H7 (cell line): ENCODE measurements around the gene FGF4. TPM values are rescaled to one million over a fixed set of nuclear protein-coding genes. Genes with fewer than 3 reads are reported as not detected.
A peak's percentile ranks its signal among the peaks of the same experiment; 100 is the strongest.

Experiments
- DNase-seq: peaks from one replicate; pipeline ENCODE4 v3.0.0; 2012
- H3K27me3 ChIP-seq: 2 replicates; pipeline ENCODE4 v1.6.0; 2011; ENCODE audit warnings: mild to moderate bottlenecking, low read length; ENCODE audit not compliant: control insufficient read depth, insufficient read depth
- H3K36me3 ChIP-seq: replicated peaks from 2 replicates; pipeline ENCODE4 v1.5.1; 2011; ENCODE audit warnings: low read length; ENCODE audit not compliant: control insufficient read depth, insufficient read depth
- H3K4me3 ChIP-seq: 2 replicates; pipeline ENCODE4 v1.5.1; 2011; ENCODE audit warnings: low read depth, mild to moderate bottlenecking, control low read depth, low read length, moderate library complexity; ENCODE audit not compliant: insufficient read depth
- total RNA-seq: library from RNA; depleted of rRNA; stranded (reverse); fragments of >200 nt; shearing (Covaris generic); gene quantifications from 2 replicates; pipeline ENCODE4 v1.2.3, GENCODE V29; 2014; rRNA removed

FGF4 gene, protein sequence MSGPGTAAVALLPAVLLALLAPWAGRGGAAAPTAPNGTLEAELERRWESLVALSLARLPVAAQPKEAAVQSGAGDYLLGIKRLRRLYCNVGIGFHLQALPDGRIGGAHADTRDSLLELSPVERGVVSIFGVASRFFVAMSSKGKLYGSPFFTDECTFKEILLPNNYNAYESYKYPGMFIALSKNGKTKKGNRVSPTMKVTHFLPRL
- total RNA-seq = 11.8 and 15.9 TPM in 2 replicates

DNA sequence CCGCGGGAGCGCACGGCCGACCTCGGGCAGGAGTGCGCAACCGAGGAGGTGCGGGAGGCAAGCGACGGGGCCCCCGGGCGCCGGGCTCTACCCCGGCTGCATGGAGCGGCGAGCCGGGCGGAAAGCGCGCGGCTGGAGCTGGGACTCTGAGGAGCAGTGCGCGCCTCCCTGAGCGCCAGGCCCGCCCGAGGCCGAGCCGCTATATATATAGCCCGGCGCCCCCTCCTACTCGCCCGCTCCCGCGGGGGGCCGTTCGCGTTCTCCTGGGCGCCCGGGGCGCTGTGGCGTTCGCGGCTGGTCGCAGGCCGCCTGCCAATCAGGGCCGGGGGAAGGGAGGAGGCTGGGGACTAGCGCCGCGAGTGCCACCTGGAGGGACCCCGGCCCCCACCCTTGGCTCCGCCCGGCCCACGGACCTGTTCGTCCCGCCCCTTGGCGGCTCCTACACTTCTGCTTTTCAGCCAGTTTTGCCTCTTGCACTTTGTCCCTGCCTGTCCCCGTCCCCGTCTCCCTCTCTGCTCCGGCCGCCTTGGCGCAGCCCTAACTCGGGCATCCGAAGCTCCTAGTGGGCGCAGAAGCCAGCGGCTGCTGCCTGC lies at the start of gene FGF4:
FGF4 (minus strand) TSS at position 179 of the 593 bp plus-strand sequence. CDS start 257 bp downstream, outside the sequence.
- DNase-seq = peak; percentile 90
- Histone ChIP-seq H3K27me3 (peaks cover 40% of the 10 kb centered on the region), H3K4me3 (peak within 1 kb of the TSS; percentile 45), H3K36me3 (no peaks in the 10 kb centered on the region)

DNA sequence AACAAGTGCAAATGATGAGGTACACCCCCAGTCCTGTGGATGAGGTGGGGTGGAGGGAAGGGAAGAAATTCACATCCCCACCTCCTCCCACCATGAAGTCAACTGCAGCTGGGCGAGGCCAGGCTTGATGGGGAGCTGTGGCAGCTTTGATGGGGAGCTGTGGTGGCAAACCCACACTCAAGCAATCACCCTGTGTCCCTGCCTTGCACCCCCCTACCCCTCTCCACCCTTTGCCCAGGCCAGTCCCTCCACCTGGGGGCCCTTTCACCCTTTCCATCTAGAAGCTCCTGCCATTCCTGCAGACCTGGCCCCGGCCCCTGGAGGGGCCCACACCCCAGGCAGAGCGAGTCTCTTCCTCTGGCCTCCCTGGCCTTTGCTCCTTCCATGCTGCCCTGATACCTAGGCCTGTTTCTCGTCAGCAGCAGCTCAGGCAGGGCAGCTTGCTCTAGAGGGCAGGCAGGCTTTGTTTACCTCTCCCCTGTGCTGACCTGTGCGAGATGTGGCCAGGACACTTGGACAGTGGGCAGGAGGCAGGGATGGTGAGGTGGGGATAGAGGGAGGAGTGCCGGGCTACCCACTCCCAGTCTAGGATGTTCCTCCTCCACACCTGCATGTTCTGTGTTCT lies 48.6 kb upstream of the FGF4 start:
- DNase-seq = peak; percentile 39
- Histone ChIP-seq H3K27me3 (peaks cover 33% of the 10 kb centered on the region), H3K4me3 (no peak overlapping the region), H3K36me3 (no peaks in the 10 kb centered on the region; the same call in 1 of the 2 replicates)

DNA sequence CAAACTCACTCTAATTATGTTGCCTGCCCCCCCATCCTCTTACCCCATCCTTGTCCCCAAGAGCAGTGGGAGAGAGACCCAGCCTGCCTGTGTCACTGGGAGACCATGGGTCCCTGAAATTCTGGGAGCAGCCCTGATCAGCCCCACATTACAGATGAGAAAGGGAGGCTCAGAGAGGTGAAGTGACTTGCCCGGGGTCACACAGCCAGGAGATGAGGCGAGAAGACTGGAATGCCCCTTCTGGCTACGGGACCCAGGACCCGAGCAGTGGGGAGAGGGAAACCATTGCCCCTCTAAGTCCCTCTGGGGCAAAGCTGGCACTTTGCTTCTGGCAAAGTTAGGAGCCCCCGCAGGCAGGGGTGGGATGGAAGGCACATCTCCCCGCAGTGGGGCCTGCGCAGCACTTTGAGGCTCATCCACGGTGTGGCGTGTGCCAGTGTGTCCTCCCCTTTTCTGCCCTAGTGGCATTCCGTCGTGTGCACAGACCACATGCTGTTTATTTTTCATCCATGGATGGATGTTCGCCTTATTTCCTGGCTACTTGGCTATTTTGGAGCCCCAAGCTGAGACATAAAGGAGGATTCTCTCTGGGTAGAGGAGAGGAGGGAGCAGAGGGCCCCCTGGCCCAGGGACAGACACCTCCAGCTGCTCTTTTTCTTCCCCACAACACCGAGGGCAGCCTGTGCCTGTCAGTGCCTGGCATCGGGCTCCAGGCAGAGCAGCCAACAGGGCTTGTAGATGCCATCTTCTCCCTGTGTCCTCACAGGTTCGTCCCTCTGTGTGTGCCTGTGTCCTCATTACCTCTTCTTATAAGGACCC lies 47.7 kb upstream of the FGF4 start:
- DNase-seq = no peak
- Histone ChIP-seq H3K4me3 (no peak overlapping the region), H3K36me3 (no peaks in the 10 kb centered on the region; the same call in 1 of the 2 replicates), H3K27me3 (peaks cover 42% of the 10 kb centered on the region)

DNA sequence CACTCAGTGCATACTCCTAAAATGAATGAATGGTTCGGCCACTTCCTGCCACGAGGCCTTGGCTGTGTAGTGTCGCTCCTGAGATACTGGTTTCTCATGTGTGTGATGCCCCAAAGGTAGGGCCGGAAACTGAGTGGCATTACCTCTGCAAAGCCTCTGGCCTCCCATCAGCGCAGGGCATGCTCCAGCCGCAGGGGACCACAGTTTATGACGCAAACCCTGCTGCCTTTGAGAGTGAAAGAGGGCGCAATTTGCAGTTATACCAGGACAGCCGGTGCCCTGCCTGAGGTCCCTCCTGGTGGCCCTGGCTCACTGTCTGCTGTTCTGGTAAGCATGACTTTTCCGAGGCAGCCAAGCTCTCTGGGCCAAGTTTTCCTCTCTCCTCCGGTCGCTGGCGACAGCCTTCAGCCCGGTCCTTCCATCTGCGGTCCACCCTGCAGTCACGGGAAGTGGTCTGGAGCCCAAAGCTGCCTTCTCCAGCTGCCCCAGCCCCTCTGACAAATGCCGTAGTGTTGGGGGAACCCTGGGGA lies 46.4 kb upstream of the FGF4 start:
- DNase-seq = no peak
- Histone ChIP-seq H3K4me3 (no peak overlapping the region), H3K36me3 (no peaks in the 10 kb centered on the region; the same call in 1 of the 2 replicates), H3K27me3 (peaks cover 55% of the 10 kb centered on the region)

DNA sequence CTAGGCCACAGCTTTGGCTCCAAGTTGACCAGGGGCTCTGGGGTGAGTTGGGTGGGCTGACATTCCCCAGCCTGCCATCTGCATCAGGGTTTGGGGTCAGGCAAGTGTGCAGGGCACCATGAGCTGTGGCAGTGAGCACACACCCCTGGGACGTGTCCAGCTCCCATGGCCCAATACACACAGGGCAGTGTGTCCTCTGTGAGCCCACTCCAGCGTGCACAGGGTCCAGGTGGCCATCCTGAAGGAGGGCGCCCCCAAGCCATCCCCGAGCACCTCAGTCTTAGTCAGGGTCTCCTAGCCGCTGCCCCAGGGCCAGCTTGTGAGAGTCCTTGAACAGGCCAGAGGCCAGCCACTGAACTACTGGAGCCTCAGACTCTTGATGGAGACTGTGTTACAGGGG lies 45.3 kb upstream of the FGF4 start:
- H3K4me3 ChIP-seq = no peak overlapping the region
- H3K36me3 ChIP-seq = no peaks in the 10 kb centered on the region; the same call in 1 of the 2 replicates
- H3K27me3 ChIP-seq = peaks cover 66% of the 10 kb centered on the region
- DNase-seq = no peak

DNA sequence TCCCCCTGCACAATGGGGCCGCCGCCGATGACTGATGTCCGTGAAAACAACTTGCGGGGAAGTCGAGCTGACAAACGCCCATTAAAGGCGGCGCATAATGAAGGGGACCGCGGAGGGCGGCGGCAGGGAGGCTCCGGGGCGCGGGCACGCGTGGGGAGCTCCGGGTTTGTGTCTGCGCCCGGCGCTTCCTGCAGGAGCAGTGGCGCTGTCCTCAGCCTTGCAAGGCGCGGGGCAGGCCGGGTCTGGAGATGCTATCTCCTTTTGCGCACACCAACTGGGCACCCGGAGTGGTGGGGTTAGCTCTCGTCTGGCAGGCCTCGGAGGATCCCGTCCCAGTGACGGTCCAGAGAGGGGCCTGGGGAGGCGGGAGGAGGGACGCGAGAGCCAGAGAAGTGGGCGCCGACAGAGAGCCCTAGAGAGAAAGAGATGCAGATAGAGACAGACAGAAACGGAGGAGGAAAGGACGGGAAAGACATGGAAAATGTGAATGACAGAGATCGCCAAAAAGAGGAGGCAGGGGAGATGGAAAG lies 44.5 kb upstream of the FGF4 start:
- H3K36me3 ChIP-seq = no peaks in the 10 kb centered on the region; the same call in 1 of the 2 replicates
- H3K4me3 ChIP-seq = peak overlapping the region; percentile 3; the same call in 1 of the 2 replicates
- H3K27me3 ChIP-seq = peaks cover 72% of the 10 kb centered on the region
- DNase-seq = peak; percentile 80

DNA sequence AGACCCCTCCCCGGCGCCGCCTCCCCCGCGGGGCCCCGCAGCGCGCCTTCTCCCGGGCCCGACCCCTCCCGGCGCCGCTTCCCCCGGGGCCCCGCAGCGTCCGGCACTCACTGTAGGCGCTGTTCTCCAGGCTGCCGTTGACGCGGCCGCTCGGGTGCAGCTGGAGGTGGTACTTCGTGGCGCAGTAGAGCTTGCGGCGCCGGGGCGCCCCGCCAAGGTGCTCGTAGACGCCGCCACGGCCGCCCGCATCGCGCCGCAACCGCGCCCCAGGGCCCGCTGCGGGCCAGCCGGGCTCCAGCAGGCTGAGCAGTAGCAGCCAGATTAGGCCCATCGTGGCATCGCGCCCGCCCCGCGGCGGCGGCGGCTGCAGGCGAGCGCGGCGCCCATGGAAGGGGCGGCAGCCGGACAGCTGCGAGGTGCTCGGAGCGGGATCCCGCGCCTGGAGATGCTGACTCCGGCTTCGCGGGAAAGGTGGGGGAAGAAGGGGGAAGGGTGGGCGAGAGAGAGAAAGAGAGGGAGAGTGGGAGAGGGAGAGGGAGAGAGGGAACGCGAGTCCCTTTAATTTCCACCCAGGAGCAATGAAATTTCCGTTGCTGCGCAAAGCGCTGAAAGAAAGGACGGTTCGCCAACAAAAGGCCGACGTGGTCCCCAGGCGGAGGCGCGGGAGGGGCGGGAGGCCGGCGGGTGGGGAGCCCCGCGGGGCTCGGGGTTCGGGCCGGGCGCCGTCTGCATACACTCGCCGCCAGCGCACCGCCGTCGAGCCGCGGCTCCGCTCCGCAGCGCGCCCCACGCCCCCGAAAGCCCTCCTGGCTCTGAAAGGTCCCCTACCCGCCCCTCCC lies 43.7 kb upstream of the FGF4 start, which contains the start of gene FGF3:
FGF3 (minus strand) TSS at position 814 of the 839 bp plus-strand sequence; CDS start at position 331, 483 bp downstream.
- peak within 1 kb of the TSS; percentile 32 for H3K4me3 ChIP-seq
- DNase-seq = peak; percentile 83
- peaks cover 74% of the 10 kb centered on the region for H3K27me3 ChIP-seq
- no peaks in the 10 kb centered on the region; the same call in 1 of the 2 replicates for H3K36me3 ChIP-seq

DNA sequence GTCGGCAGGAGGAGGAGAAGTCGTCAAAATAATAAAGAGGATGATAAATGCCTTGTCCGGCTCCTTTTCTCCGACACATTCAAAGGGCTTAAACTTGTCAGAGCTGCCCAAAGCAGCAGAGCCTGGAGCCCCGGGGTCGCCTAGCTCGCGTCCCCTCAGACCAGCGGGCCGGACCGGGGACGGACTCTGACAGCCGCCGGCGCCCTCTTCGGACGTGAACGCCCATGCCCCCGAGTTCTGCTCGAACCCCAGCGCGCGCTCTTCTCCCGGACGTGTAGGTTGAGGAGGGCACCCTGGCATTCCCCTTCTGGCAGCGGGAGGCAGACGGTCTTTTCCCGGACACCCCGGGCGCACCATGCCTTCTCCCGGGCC lies 43.1 kb upstream of the FGF4 start:
- Histone ChIP-seq H3K27me3 (peaks cover 73% of the 10 kb centered on the region), H3K36me3 (no peaks in the 10 kb centered on the region; the same call in 1 of the 2 replicates), H3K4me3 (peak overlapping the region; percentile 32)
- DNase-seq = peak; percentile 76

DNA sequence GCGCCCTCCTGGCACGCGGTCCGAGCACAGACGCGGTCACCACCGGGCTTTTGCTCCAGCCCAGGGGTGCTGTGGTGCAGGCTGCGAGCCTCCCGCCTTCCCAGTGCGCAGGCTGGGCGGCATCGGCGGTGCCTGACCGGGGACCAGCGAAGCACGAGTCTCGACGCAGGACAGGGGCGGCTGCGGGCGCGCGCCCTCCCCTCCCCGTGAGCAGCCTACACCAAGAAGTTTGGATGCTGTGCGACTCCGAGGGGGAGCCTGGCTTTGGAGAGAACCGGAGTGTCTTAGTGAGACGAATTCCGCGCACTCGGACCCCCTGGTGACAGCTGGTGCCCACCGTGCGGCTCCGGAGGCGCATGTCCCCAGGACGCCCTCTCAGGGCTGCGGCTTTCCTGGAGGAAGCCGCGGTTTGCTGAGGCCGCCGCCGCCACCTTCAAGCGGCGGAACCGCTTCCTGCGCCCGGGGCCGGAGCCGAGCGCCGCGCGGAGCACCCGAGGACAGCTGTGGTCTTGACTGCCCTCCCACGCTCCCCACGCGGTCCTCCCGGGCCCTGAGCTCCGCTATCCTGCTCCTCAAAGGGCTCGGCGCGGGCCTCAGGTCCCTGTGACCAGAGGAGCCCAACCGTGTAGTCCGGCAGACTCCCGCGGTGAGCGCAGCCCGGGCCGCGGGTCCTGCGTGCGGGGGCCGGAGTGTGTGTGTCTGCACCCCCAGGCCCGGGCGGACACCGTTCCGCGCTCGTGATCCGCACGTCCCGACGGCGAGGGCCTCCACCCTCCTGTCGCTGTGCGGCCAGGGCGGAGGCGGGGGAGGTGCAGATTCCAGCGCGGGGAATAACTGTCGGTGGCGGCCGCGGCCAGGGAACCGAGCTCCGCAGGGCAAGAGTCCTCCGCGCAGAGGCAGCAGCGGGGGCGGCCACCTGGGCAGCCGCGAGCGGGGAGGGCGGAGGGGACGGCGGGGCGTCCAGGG lies 42.4 kb upstream of the FGF4 start:
- peaks cover 72% of the 10 kb centered on the region for H3K27me3 ChIP-seq
- no peaks in the 10 kb centered on the region; the same call in 1 of the 2 replicates for H3K36me3 ChIP-seq
- peak overlapping the region; percentile 32 for H3K4me3 ChIP-seq
- peak; percentile 88 for DNase-seq

DNA sequence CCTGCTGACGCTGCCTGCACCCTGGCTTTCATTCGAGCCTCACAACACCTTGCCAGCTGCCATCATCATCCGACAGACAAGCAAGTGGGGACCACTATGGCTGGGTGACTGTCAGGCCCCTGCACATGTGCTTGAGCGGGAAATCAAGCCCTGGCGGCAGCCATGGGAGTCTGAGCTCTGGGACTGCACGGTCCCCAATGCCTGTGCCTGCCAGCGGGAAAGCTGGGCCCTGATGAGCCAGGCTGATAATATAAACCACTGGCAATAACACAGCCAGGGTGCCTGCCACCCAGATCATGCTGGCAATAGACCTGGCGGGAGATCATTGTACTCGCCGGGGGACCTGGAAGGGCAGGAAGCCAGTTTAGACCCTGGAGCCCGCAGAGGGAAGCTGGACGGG lies 41.5 kb upstream of the FGF4 start:
- peak; percentile 74 for DNase-seq
- no peaks in the 10 kb centered on the region; the same call in 1 of the 2 replicates for H3K36me3 ChIP-seq
- H3K4me3 ChIP-seq = no peak overlapping the region
- peaks cover 69% of the 10 kb centered on the region for H3K27me3 ChIP-seq

DNA sequence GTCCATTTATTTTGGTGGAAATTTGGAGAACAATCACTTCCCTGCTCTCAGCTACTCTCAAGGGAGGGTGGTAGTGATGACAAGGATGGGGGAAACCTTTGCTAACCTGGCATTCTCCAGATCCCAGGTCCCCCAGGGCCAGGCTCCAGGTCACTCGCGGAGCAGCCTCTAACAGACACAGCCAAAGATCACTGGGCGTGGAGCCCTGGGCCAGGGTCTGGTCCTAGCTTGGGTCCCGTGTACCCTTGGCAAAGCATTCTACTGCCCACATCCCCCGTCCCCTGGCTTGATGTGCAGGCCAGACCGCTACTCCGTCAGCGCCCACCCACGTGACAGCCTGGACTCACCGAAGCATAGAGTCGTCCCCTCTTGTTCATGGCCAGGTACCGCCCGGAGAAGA lies 40.8 kb upstream of the FGF4 start:
- DNase-seq = peak; percentile 65
- H3K27me3 ChIP-seq = peaks cover 63% of the 10 kb centered on the region
- no peak overlapping the region for H3K4me3 ChIP-seq
- H3K36me3 ChIP-seq = no peaks in the 10 kb centered on the region; the same call in 1 of the 2 replicates

DNA sequence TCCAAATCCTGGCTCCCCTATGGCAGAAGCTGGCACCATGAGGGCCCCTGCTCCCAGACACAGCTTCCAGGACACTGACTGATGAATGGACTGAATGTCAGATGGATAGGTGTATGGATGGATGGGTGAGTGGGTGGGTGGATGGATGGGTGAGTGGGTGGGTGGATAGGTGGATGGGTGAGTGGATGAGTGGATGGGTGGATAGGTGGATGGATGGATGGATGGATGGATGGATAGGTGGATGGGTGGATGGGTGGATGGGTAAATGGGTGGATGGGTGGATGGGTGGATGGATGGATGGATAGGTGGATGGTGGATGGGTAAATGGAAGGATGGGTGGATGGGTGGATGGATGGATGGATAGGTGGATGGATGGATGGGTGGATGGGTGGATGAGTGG lies 39.8 kb upstream of the FGF4 start:
- no peak for DNase-seq
- no peaks in the 10 kb centered on the region for H3K36me3 ChIP-seq
- H3K27me3 ChIP-seq = peaks cover 52% of the 10 kb centered on the region
- no peak overlapping the region for H3K4me3 ChIP-seq
